ENCODE results near the gene ARHGAP10.

DNA sequence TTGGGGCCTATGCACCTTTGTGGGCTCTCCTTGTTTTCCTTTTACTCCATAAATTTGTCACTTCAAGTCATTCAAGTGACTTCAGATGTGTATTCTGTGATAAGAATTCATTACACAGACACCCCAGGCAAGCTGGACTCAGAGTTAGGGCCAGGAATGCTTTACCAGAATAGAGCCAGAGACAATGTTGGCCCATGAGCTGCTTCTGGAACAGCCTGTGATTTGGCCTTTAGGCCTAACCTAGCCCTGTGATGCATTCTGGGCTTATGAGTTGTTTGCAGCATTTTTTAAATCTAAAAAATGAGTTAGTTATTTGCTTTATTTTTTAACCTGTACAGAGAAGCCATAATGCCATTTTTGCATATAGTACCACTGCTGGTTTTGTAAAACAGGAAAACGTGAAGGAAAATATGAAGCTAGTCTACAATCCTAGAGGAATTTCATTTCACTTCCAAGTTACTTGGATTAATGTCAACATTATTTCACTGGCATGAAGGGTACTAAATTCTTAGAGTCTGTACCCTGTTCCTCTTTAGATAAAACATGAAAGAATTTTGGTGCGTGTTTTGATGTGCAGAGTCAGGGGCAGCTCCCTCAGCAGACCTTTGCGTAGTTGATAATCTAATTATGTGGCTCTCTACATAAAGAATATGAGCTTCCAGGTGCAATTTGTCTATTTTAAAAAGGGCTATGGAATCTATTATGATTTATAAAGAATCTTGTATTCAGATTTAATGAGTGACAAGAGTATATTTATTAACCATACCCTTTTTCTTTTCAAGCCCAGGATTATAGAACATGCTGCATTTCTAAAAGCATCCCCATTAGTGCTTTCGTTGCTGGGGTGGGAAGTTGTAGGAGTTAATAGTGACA, 84.7 kb downstream of the ARHGAP10 start:
- TF ChIP-seq CTCF (IDR thresholded peaks at IDR 0.05) (no peak), POLR2A (IDR thresholded peaks at IDR 0.05) (no peak)

Data from Peyer's patch (tissue), 4 donors.